ENCODE measurements around the gene CASZ1.

- TF ChIP-seq, protein P1, sequence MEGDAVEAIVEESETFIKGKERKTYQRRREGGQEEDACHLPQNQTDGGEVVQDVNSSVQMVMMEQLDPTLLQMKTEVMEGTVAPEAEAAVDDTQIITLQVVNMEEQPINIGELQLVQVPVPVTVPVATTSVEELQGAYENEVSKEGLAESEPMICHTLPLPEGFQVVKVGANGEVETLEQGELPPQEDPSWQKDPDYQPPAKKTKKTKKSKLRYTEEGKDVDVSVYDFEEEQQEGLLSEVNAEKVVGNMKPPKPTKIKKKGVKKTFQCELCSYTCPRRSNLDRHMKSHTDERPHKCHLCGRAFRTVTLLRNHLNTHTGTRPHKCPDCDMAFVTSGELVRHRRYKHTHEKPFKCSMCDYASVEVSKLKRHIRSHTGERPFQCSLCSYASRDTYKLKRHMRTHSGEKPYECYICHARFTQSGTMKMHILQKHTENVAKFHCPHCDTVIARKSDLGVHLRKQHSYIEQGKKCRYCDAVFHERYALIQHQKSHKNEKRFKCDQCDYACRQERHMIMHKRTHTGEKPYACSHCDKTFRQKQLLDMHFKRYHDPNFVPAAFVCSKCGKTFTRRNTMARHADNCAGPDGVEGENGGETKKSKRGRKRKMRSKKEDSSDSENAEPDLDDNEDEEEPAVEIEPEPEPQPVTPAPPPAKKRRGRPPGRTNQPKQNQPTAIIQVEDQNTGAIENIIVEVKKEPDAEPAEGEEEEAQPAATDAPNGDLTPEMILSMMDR (IDR thresholded peaks at IDR 0.05; ENCODE audit: poor library complexity) = no peak
- TF ChIP-seq EZH2 (IDR thresholded peaks at IDR 0.05; ENCODE audit: borderline replicate concordance) (no peak), EZH2phosphoT487 (IDR thresholded peaks at IDR 0.05; ENCODE audit: low read depth, severe bottlenecking, unreplicated experiment) (no peak)
These were observed 31.2 kb upstream of the CASZ1 start for GRCh38 chr1:10827377-10828333.

Data from hepatocyte (in vitro differentiated cells).